H9 (cell line): ENCODE data around the gene LRRC26. TPM values are rescaled to one million over a fixed set of nuclear protein-coding genes. Genes with fewer than 3 reads are reported as not detected.

Source experiments
- DNase-seq: peaks from one replicate; pipeline ENCODE4 v3.0.0-alpha.2; 2017
- H2AFZ ChIP-seq: one replicate; pipeline ENCODE4 v1.6.1; 2013; ENCODE audit warnings: mild to moderate bottlenecking, low read length, control low read depth, moderate library complexity
- H2AK5ac ChIP-seq: 2 replicates; pipeline ENCODE4 v1.6.1; 2013; ENCODE audit warnings: low read length, control low read depth, mixed read lengths; ENCODE audit not compliant: insufficient read length
- H2BK120ac ChIP-seq: one replicate; pipeline ENCODE4 v1.6.1; 2013; ENCODE audit warnings: low read depth, mild to moderate bottlenecking, low read length, control low read depth, inconsistent platforms; ENCODE audit not compliant: poor library complexity, severe bottlenecking
- H2BK12ac ChIP-seq: 2 replicates; pipeline ENCODE4 v1.6.1; 2013; ENCODE audit warnings: low read length, control low read depth, mixed read lengths, low read depth; ENCODE audit not compliant: insufficient read length
- H2BK15ac ChIP-seq: 2 replicates; pipeline ENCODE4 v1.6.1; 2013; ENCODE audit warnings: low read depth, low read length, control low read depth
- H2BK20ac ChIP-seq: one replicate; pipeline ENCODE4 v1.6.1; 2013; ENCODE audit warnings: low read depth, mild to moderate bottlenecking, low read length, control low read depth, inconsistent platforms; ENCODE audit not compliant: poor library complexity, severe bottlenecking
- H2BK5ac ChIP-seq: 2 replicates; pipeline ENCODE4 v1.6.1; 2013; ENCODE audit warnings: low read length, control low read depth, mixed read lengths; ENCODE audit not compliant: insufficient read length
- H3K14ac ChIP-seq: 2 replicates; pipeline ENCODE4 v1.6.1; 2013; ENCODE audit warnings: low read length, control low read depth; ENCODE audit not compliant: insufficient read depth
- H3K18ac ChIP-seq: 2 replicates; pipeline ENCODE4 v1.6.1; 2013; ENCODE audit warnings: low read depth, mild to moderate bottlenecking, mixed read lengths, low read length, control low read depth; ENCODE audit not compliant: insufficient read length
- H3K23ac ChIP-seq: 2 replicates; pipeline ENCODE4 v1.6.1; 2013; ENCODE audit warnings: low read length, control low read depth, mixed read lengths, low read depth; ENCODE audit not compliant: insufficient read length
- H3K23me2 ChIP-seq: 2 replicates; pipeline ENCODE4 v1.6.1; 2013; ENCODE audit warnings: low read depth, mild to moderate bottlenecking, mixed read lengths, low read length, control low read depth; ENCODE audit not compliant: insufficient read length, poor library complexity, severe bottlenecking
- H3K27ac ChIP-seq: 2 replicates; pipeline ENCODE4 v1.5.1; 2013; ENCODE audit warnings: low read length, control low read depth, mixed read lengths, low read depth; ENCODE audit not compliant: insufficient read length
- H3K27me3 ChIP-seq: 2 replicates; pipeline ENCODE4 v1.6.1; 2013; ENCODE audit warnings: low read length, control low read depth, inconsistent platforms; ENCODE audit not compliant: insufficient read depth
- H3K4ac ChIP-seq: 2 replicates; pipeline ENCODE4 v1.6.1; 2013; ENCODE audit warnings: low read depth, mild to moderate bottlenecking, control low read depth, inconsistent platforms, low read length, moderate library complexity
- H3K4me1 ChIP-seq: 2 replicates; pipeline ENCODE4 v1.6.1; 2013; ENCODE audit warnings: low read length, control low read depth, inconsistent platforms; ENCODE audit not compliant: insufficient read depth
- H3K4me2 ChIP-seq: 2 replicates; pipeline ENCODE4 v1.6.1; 2013; ENCODE audit warnings: low read length, control low read depth, mixed read lengths; ENCODE audit not compliant: insufficient read length, insufficient read depth
- H3K56ac ChIP-seq: 2 replicates; pipeline ENCODE4 v1.6.1; 2013; ENCODE audit warnings: low read depth, mild to moderate bottlenecking, mixed read lengths, low read length, control low read depth; ENCODE audit not compliant: insufficient read length
- H3K79me1 ChIP-seq: 2 replicates; pipeline ENCODE4 v1.6.1; 2013; ENCODE audit warnings: low read depth, mild to moderate bottlenecking, moderate library complexity, low read length, control low read depth, inconsistent platforms; ENCODE audit not compliant: insufficient read depth, poor library complexity, severe bottlenecking
- H3K79me2 ChIP-seq: 2 replicates; pipeline ENCODE4 v1.6.1; 2013; ENCODE audit warnings: low read length, control low read depth, inconsistent platforms; ENCODE audit not compliant: insufficient read depth
- H3K9ac ChIP-seq: 2 replicates; pipeline ENCODE4 v1.6.1; 2013; ENCODE audit warnings: low read length, control low read depth, mixed read lengths; ENCODE audit not compliant: insufficient read length; ENCODE audit errors: extremely low read depth
- H3K9me3 ChIP-seq: one replicate; pipeline ENCODE4 v1.6.1; 2013; ENCODE audit warnings: low read depth, low read length, inconsistent platforms; ENCODE audit not compliant: control insufficient read depth
- H3T11ph ChIP-seq: one replicate; pipeline ENCODE4 v1.6.1; 2013; ENCODE audit warnings: mild to moderate bottlenecking, low read length, control low read depth, inconsistent platforms
- H4K20me1 ChIP-seq: one replicate; pipeline ENCODE4 v1.6.1; 2013; ENCODE audit not compliant: control insufficient read depth, insufficient read length, insufficient read depth
- H4K5ac ChIP-seq: 2 replicates; pipeline ENCODE4 v1.6.1; 2013; ENCODE audit warnings: low read depth, mild to moderate bottlenecking, mixed read lengths, low read length, control low read depth; ENCODE audit not compliant: insufficient read length
- H4K8ac ChIP-seq: replicated peaks from 2 replicates; pipeline ENCODE4 v1.6.1; 2013; ENCODE audit warnings: low read length, control low read depth, mixed read lengths, low read depth; ENCODE audit not compliant: insufficient read length
- H4K91ac ChIP-seq: 2 replicates; pipeline ENCODE4 v1.6.1; 2013; ENCODE audit warnings: low read depth, mild to moderate bottlenecking, moderate library complexity, mixed read lengths, low read length, control low read depth; ENCODE audit not compliant: insufficient read length
- H3K27ac Mint-ChIP-seq, 3 experiments: 2 replicates in 2 of 3; 3 replicates in 1 of 3; pipeline ENCODE4 v1.8.0; 2020 to 2021; ENCODE audit warnings: mixed read lengths in 3 of 3, mild to moderate bottlenecking in 1 of 3, moderate library complexity in 1 of 3
- H3K27me3 Mint-ChIP-seq: 2 replicates; pipeline ENCODE4 v1.8.0; 2021; ENCODE audit warnings: low read depth, mild to moderate bottlenecking, moderate library complexity, mixed read lengths
- H3K36me3 Mint-ChIP-seq, 3 experiments: 2 replicates in 2 of 3; 3 replicates in 1 of 3; pipeline ENCODE4 v1.8.0; 2020 to 2021; ENCODE audit warnings: low read depth in 3 of 3, mixed read lengths in 3 of 3; ENCODE audit not compliant: insufficient read depth in 1 of 3
- H3K4me1 Mint-ChIP-seq, 2 experiments: 2 replicates each; pipeline ENCODE4 v1.8.0; 2020; ENCODE audit warnings: mixed read lengths in 2 of 2
- H3K4me3 Mint-ChIP-seq, 2 experiments: 2 replicates in 1 of 2; 3 replicates in 1 of 2; pipeline ENCODE4 v1.8.0; 2020 to 2021; ENCODE audit warnings: mild to moderate bottlenecking in 2 of 2, mixed read lengths in 2 of 2, moderate library complexity in 1 of 2
- H3K9me3 Mint-ChIP-seq, 2 experiments: 2 replicates in 1 of 2; 3 replicates in 1 of 2; pipeline ENCODE4 v1.8.0; 2020; ENCODE audit warnings: mild to moderate bottlenecking in 2 of 2, mixed read lengths in 2 of 2, moderate library complexity in 1 of 2
- CTCF ChIP-seq: fragments of 200-600 bp; sonication (generic); conservative IDR thresholded peaks from 3 replicates; pipeline ENCODE4 v1.8.0; 2021; ENCODE audit warnings: antibody characterized with exemption, mild to moderate bottlenecking
- WGBS: extraction: QIAGEN DNeasy Blood & Tissue Kit; methylation state at CpG from one replicate; pipeline ENCODE4 v1.1.7; 2013; ENCODE audit warnings: missing lambda C conversion rate, low lambda C conversion rate, mixed read lengths; ENCODE audit not compliant: insufficient read length; ENCODE audit errors: extremely low coverage; 5-methylcytosine and 5-hydroxymethylcytosine counted together
- total RNA-seq: library from RNA; stranded (reverse); gene quantifications from 2 replicates; pipeline ENCODE4 v1.2.1, GENCODE V29; 2021

Gene LRRC26
- total RNA-seq, 1 experiment from 2014 or later = 0.96 TPM

- no peak within 1 kb of the TSS for H2AFZ ChIP-seq
- no peaks in the 10 kb centered on the region for H3K9me3 Mint-ChIP-seq
- H2BK20ac ChIP-seq = no peak within 1 kb of the TSS
- H2BK120ac ChIP-seq = no peak within 1 kb of the TSS
- H3K4me1 Mint-ChIP-seq = peaks cover 14 to 31% of the 10 kb centered on the region in 2 experiments
- peak within 1 kb of the TSS; percentile 65 for H3K4me2 ChIP-seq
- H3K14ac ChIP-seq = peak within 1 kb of the TSS; percentile 86; the same call in 1 of the 2 replicates
- H3K23ac ChIP-seq = no peak within 1 kb of the TSS
- H3K27ac Mint-ChIP-seq = peak within 1 kb of the TSS; percentile 18 to 82 (median 66); a peak in 1 of 7 replicates
- H3K36me3 Mint-ChIP-seq = peaks cover 0 to 6% (median 0%) of the 10 kb centered on the region in 3 experiments; a peak in 4 of 7 replicates
- no peak within 1 kb of the TSS for H4K8ac ChIP-seq
- H3K27me3 ChIP-seq = no peaks in the 10 kb centered on the region
- no peak within 1 kb of the TSS for H2AK5ac ChIP-seq
- H3K79me2 ChIP-seq = peaks cover 6% of the 10 kb centered on the region; the same call in 1 of the 2 replicates
- no peak within 1 kb of the TSS for H3T11ph ChIP-seq
- H3K79me1 ChIP-seq = peaks cover 13% of the 10 kb centered on the region
- H2BK12ac ChIP-seq = no peak within 1 kb of the TSS
- H3K56ac ChIP-seq = no peak within 1 kb of the TSS
- no peak within 1 kb of the TSS for H4K5ac ChIP-seq
- H3K27ac ChIP-seq = no peak within 1 kb of the TSS
- no peak within 1 kb of the TSS for H2BK5ac ChIP-seq
- peaks cover 2% of the 10 kb centered on the region; the same call in 1 of the 2 replicates for H3K27me3 Mint-ChIP-seq
- H3K4me1 ChIP-seq = no peaks in the 10 kb centered on the region; the same call in 1 of the 2 replicates
- H2BK15ac ChIP-seq = no peak within 1 kb of the TSS
- no peaks in the 10 kb centered on the region for H3K9me3 ChIP-seq
- no peak within 1 kb of the TSS for H4K91ac ChIP-seq
- peak within 1 kb of the TSS; percentile 78 to 88 for H3K4me3 Mint-ChIP-seq
- H3K9ac ChIP-seq = peak within 1 kb of the TSS; percentile 67
- H3K4ac ChIP-seq = no peak within 1 kb of the TSS
- no peak for TF ChIP-seq CTCF
- peak within 1 kb of the TSS; percentile 52 for H3K18ac ChIP-seq
- WGBS = no CpG with 5 or more reads among the region's 118 CpGs
- peaks cover 8% of the 10 kb centered on the region for H3K23me2 ChIP-seq
- H4K20me1 ChIP-seq = no peaks in the 10 kb centered on the region
- DNase-seq = peak; percentile 99
Observed at GRCh38 chr9:137200311-137201204, 30.7 kb upstream of the LRRC26 start, which contains the start of gene TPRN. TSS of gene TPRN (minus strand) at chr9:137200741. CDS start at chr9:137200711, 30 bp downstream.
